SK-N-SH treated with all-trans-retinoic acid at 6 μM for 48 hours (cell line): Measurements from ENCODE around the gene PTPRN2.

Experiments used
- ATAC-seq: fragments of 200-7000 bp; cut with Tn5 transposase; 3 replicates; pipeline ENCODE4 v1.9.1; 2020; ENCODE audit warnings: mild to moderate bottlenecking, moderate library complexity
- ARNTL ChIP-seq: fragments of 450-650 bp; formaldehyde crosslinking; IDR thresholded peaks from 2 replicates; pipeline ENCODE4 v1.5.0; 2020; ENCODE audit warnings: low read depth, mild to moderate bottlenecking, moderate library complexity, borderline replicate concordance
- BACH2 ChIP-seq: fragments of 250-450 bp; sonication (Bioruptor Pico); IDR thresholded peaks from 2 replicates; pipeline ENCODE4 v1.9.0; 2021; ENCODE audit warnings: mild to moderate bottlenecking, borderline replicate concordance
- GLIS3 ChIP-seq: fragments of 250-450 bp; sonication (Bioruptor Pico); IDR thresholded peaks from 2 replicates; pipeline ENCODE4 v1.5.0; 2020; ENCODE audit warnings: mild to moderate bottlenecking, moderate library complexity
- ISL1 ChIP-seq: fragments of 250-450 bp; sonication (Bioruptor Pico); IDR thresholded peaks from 2 replicates; pipeline ENCODE4 v2.1.2; 2022; ENCODE audit warnings: mild to moderate bottlenecking, moderate library complexity
- OSR1 ChIP-seq: fragments of 250-450 bp; sonication (Bioruptor Pico); IDR thresholded peaks from 2 replicates; pipeline ENCODE4 v1.8.0; 2022; ENCODE audit warnings: moderate library complexity, mild to moderate bottlenecking, inconsistent platforms
- PPARA ChIP-seq: fragments of 250-450 bp; sonication (Bioruptor Pico); IDR thresholded peaks from 2 replicates; pipeline ENCODE4 v1.5.0; 2020; ENCODE audit warnings: mild to moderate bottlenecking, borderline replicate concordance
- RARB ChIP-seq: fragments of 250-450 bp; sonication (Bioruptor Pico); IDR thresholded peaks from 2 replicates; pipeline ENCODE4 v1.8.0; 2021; ENCODE audit warnings: mild to moderate bottlenecking, moderate library complexity
- SNAI2 ChIP-seq: fragments of 250-450 bp; sonication (Bioruptor Pico); IDR thresholded peaks from 2 replicates; pipeline ENCODE4 v1.5.0; 2020; ENCODE audit warnings: mild to moderate bottlenecking, moderate library complexity
- TCF4 ChIP-seq: fragments of 250-450 bp; sonication (Bioruptor Pico); IDR thresholded peaks from 2 replicates; pipeline ENCODE4 v1.8.0; 2021; ENCODE audit warnings: mild to moderate bottlenecking, moderate library complexity, borderline replicate concordance
- ZC3H10 ChIP-seq: fragments of 250-450 bp; sonication (Bioruptor Pico); IDR thresholded peaks from 2 replicates; pipeline ENCODE4 v1.5.1; 2021; ENCODE audit warnings: mild to moderate bottlenecking, moderate library complexity
- ZFP3 ChIP-seq: fragments of 250-450 bp; sonication (Bioruptor Pico); IDR thresholded peaks from 2 replicates; pipeline ENCODE4 v1.5.0; 2020; ENCODE audit warnings: mild to moderate bottlenecking, moderate library complexity
- ZFP30 ChIP-seq: fragments of 450-650 bp; formaldehyde crosslinking; IDR thresholded peaks from 2 replicates; pipeline ENCODE4 v1.5.0; 2022; ENCODE audit warnings: mild to moderate bottlenecking, moderate library complexity
- ZNF565 ChIP-seq: fragments of 450-650 bp; formaldehyde crosslinking; conservative IDR thresholded peaks from 2 replicates; pipeline ENCODE4 v1.5.0; 2020; ENCODE audit warnings: low read depth, mild to moderate bottlenecking, moderate library complexity
- ZNF70 ChIP-seq: fragments of 450-650 bp; formaldehyde crosslinking; IDR thresholded peaks from 2 replicates; pipeline ENCODE4 v1.5.0; 2020; ENCODE audit warnings: mild to moderate bottlenecking, moderate library complexity
- ZNF8 ChIP-seq: fragments of 450-650 bp; formaldehyde crosslinking; IDR thresholded peaks from 2 replicates; pipeline ENCODE4 v1.5.0; 2020; ENCODE audit warnings: mild to moderate bottlenecking, moderate library complexity
- TF ChIP-seq, protein P1 (sequence below): fragments of 250-450 bp; sonication (Bioruptor Pico); IDR thresholded peaks from 2 replicates; pipeline ENCODE4 v1.8.0; 2020; ENCODE audit warnings: mild to moderate bottlenecking, moderate library complexity, borderline replicate concordance
- TF ChIP-seq, protein P2 (sequence below): fragments of 250-450 bp; sonication (Bioruptor Pico); IDR thresholded peaks from 2 replicates; pipeline ENCODE4 v1.5.1; 2020; ENCODE audit warnings: low read depth, mild to moderate bottlenecking, moderate library complexity
- TF ChIP-seq, protein P3 (sequence below): fragments of 250-450 bp; sonication (Bioruptor Pico); IDR thresholded peaks from 2 replicates; pipeline ENCODE4 v1.8.0; 2021; ENCODE audit warnings: low read depth, mild to moderate bottlenecking, moderate library complexity, borderline replicate concordance
- TF ChIP-seq, protein P4 (sequence below): fragments of 250-450 bp; sonication (Bioruptor Pico); IDR thresholded peaks from 2 replicates; pipeline ENCODE4 v1.5.0; 2020; ENCODE audit warnings: mild to moderate bottlenecking, moderate library complexity

PTPRN2 gene

DNA sequence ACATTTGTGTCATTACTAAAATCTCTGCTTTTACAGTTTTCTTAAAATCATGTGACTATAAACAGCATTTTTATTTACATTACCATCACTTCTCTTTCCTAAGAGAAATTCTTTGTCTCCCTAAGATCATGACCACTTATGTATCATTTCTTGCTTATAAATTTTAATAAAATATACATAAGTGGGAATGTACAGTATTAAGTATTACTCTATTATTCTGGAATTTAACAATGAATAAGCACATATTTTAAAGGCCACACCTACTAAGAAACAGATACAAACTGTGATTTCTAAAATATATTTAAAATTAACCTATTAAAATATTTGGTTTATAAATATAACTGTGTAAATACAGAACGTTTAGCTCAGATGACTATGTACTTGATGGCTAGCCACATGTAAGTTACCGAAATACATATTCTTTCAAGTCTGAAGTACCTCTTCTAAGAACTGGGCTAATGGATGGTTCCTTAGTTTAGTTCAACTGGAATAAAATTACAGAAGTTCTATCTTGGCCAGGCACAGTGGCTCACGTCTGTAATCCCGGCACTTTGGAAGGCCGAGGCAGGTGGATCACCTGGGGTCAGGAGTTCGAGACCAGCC is 33.3 kb upstream of the PTPRN2 start:
- TF ChIP-seq, protein P1, sequence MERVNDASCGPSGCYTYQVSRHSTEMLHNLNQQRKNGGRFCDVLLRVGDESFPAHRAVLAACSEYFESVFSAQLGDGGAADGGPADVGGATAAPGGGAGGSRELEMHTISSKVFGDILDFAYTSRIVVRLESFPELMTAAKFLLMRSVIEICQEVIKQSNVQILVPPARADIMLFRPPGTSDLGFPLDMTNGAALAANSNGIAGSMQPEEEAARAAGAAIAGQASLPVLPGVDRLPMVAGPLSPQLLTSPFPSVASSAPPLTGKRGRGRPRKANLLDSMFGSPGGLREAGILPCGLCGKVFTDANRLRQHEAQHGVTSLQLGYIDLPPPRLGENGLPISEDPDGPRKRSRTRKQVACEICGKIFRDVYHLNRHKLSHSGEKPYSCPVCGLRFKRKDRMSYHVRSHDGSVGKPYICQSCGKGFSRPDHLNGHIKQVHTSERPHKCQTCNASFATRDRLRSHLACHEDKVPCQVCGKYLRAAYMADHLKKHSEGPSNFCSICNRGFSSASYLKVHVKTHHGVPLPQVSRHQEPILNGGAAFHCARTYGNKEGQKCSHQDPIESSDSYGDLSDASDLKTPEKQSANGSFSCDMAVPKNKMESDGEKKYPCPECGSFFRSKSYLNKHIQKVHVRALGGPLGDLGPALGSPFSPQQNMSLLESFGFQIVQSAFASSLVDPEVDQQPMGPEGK (CRISPR knock-in tag), result no peak
- TF ChIP-seq OSR1 (CRISPR knock-in tag), result no peak
- no peak for TF ChIP-seq RARB (CRISPR knock-in tag)
- no peak for TF ChIP-seq ZFP3 (CRISPR knock-in tag)
- no peak for TF ChIP-seq ZNF8
- TF ChIP-seq, protein P2, sequence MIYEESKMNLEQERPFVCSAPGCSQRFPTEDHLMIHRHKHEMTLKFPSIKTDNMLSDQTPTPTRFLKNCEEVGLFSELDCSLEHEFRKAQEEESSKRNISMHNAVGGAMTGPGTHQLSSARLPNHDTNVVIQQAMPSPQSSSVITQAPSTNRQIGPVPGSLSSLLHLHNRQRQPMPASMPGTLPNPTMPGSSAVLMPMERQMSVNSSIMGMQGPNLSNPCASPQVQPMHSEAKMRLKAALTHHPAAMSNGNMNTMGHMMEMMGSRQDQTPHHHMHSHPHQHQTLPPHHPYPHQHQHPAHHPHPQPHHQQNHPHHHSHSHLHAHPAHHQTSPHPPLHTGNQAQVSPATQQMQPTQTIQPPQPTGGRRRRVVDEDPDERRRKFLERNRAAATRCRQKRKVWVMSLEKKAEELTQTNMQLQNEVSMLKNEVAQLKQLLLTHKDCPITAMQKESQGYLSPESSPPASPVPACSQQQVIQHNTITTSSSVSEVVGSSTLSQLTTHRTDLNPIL, result no peak
- no peak for TF ChIP-seq ZNF70
- no peak for TF ChIP-seq BACH2 (CRISPR knock-in tag)
- TF ChIP-seq, protein P3, sequence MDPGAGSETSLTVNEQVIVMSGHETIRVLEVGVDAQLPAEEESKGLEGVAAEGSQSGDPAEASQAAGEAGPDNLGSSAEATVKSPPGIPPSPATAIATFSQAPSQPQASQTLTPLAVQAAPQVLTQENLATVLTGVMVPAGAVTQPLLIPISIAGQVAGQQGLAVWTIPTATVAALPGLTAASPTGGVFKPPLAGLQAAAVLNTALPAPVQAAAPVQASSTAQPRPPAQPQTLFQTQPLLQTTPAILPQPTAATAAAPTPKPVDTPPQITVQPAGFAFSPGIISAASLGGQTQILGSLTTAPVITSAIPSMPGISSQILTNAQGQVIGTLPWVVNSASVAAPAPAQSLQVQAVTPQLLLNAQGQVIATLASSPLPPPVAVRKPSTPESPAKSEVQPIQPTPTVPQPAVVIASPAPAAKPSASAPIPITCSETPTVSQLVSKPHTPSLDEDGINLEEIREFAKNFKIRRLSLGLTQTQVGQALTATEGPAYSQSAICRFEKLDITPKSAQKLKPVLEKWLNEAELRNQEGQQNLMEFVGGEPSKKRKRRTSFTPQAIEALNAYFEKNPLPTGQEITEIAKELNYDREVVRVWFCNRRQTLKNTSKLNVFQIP (CRISPR knock-in tag), result no peak
- no peak for ATAC-seq

DNA sequence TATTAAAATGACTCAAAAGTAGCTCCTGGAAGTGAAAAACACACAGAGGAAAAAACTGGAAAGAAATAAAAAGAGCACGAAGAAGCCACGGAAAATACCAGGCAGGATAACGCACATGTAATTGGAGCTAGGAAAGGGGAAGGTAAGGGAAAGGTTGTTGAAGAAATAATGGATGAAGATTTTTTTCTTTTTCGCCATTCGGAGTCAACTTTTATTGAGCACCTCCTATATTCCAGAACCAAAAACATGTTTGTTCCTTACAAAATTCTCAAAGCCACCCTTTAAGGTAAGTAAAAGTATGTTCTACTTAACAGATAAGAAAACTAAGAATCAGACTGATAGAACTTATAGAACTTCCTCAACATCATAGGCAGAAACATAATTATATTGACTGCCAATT is 32.8 kb upstream of the PTPRN2 start:
- no peak for TF ChIP-seq ZNF70
- no peak for ATAC-seq

DNA sequence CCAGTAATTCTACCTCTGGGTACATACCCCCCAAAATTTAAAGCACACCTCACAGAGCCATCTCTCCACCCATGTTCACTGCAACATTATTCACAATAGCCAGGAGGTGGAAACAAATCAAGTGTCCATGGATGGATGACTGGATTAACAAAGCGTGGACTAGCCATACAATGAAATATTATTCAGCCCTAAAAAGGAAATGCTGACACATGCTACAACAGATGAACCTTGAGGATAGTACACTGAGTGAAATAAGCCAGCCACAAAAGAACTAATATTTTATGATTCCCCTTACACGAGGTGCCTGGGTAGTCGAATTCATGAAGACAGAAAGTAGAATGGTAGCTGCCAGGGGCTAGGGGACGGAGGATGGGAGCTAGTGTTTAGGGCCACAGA is 31.1 kb upstream of the PTPRN2 start:
- ATAC-seq, result no peak
- TF ChIP-seq, protein P2, result no peak
- no peak for TF ChIP-seq ZC3H10 (CRISPR knock-in tag)
- no peak for TF ChIP-seq SNAI2
- TF ChIP-seq, protein P4, sequence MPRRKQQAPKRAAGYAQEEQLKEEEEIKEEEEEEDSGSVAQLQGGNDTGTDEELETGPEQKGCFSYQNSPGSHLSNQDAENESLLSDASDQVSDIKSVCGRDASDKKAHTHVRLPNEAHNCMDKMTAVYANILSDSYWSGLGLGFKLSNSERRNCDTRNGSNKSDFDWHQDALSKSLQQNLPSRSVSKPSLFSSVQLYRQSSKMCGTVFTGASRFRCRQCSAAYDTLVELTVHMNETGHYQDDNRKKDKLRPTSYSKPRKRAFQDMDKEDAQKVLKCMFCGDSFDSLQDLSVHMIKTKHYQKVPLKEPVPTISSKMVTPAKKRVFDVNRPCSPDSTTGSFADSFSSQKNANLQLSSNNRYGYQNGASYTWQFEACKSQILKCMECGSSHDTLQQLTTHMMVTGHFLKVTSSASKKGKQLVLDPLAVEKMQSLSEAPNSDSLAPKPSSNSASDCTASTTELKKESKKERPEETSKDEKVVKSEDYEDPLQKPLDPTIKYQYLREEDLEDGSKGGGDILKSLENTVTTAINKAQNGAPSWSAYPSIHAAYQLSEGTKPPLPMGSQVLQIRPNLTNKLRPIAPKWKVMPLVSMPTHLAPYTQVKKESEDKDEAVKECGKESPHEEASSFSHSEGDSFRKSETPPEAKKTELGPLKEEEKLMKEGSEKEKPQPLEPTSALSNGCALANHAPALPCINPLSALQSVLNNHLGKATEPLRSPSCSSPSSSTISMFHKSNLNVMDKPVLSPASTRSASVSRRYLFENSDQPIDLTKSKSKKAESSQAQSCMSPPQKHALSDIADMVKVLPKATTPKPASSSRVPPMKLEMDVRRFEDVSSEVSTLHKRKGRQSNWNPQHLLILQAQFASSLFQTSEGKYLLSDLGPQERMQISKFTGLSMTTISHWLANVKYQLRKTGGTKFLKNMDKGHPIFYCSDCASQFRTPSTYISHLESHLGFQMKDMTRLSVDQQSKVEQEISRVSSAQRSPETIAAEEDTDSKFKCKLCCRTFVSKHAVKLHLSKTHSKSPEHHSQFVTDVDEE (CRISPR knock-in tag), result no peak
- TF ChIP-seq ISL1 (CRISPR knock-in tag), result no peak
- no peak for TF ChIP-seq PPARA

DNA sequence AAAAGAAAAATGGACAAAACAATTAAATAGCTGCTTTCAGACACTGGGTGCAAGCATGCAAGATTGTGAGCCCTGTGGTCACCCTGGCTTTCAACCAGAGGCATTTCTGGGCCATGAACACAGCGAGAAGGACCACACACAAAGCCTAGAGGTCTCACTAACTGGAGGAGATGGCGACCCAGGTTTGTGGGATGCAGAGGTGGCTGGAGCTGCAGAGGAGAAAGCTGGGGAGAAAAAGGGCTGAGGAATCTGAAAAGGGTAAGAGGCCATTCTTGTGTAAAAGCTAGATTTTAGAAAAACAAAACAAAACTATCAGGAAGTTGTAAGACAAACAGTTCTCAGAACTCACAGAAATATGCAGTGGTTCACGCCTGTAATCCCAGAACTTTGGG is 30.1 kb upstream of the PTPRN2 start:
- no peak for ATAC-seq
- TF ChIP-seq, protein P4 (CRISPR knock-in tag), result no peak
- no peak for TF ChIP-seq BACH2 (CRISPR knock-in tag)
- no peak for TF ChIP-seq OSR1 (CRISPR knock-in tag)
- TF ChIP-seq ZNF70, result no peak
- no peak for TF ChIP-seq ZFP30
- TF ChIP-seq PPARA, result no peak
- no peak for TF ChIP-seq TCF4
- no peak for TF ChIP-seq ISL1 (CRISPR knock-in tag)
- no peak for TF ChIP-seq GLIS3 (CRISPR knock-in tag)
- TF ChIP-seq ZFP3 (CRISPR knock-in tag), result no peak
- TF ChIP-seq ZC3H10 (CRISPR knock-in tag), result no peak
- no peak for TF ChIP-seq SNAI2
- TF ChIP-seq, protein P1 (CRISPR knock-in tag), result no peak
- no peak for TF ChIP-seq ZNF565 (CRISPR knock-in tag)
- TF ChIP-seq, protein P3 (CRISPR knock-in tag), result no peak
- no peak for TF ChIP-seq RARB (CRISPR knock-in tag)
- TF ChIP-seq ARNTL (CRISPR knock-in tag), result no peak
